Measurements from ENCODE around the gene VSTM5. TPM values are rescaled to one million over a fixed set of nuclear protein-coding genes. Genes with fewer than 3 reads are reported as not detected.

VSTM5 gene
- total and polyA plus RNA-seq, 2 donors (not counting 3 experiments of a cell fraction or from before 2014, with no cell fraction given): 0.03 TPM; not detected in 1

GRCh38 chr11:93832780-93833179 is 17.6 kb downstream of the VSTM5 start:
- no peaks in the 10 kb centered on the region for H4K20me1 ChIP-seq (replicated peaks; ENCODE audit: control insufficient read depth, extremely low read depth, insufficient read depth, low read length)
- BruUV-seq (replicated peaks): no TSS peak
- H3K4me2 ChIP-seq (ENCODE audit: insufficient read depth, low read length): no peak overlapping the region
- H3K36me3 ChIP-seq (ENCODE audit: control insufficient read depth in 2 of 2, extremely low read depth in 1 of 2, insufficient read depth in 2 of 2, low read length in 2 of 2): no peaks in the 10 kb centered on the region
- no peaks in the 10 kb centered on the region for H3K27me3 ChIP-seq (ENCODE audit: control insufficient read depth in 2 of 2, insufficient read depth in 2 of 2, low read length in 2 of 2)
- TF ChIP-seq POLR2A (IDR thresholded peaks at IDR 0.05; ENCODE audit: low read depth, low read length) (no peak), JUN (IDR thresholded peaks at IDR 0.05; ENCODE audit: borderline replicate concordance, insufficient read depth, insufficient read length, low read depth) (no peak), MYC (IDR thresholded peaks at IDR 0.05; ENCODE audit: low read depth, low read length) (no peak), MAX (IDR thresholded peaks at IDR 0.05; ENCODE audit: insufficient read depth, insufficient read length) (no peak), CTCF (IDR thresholded peaks at IDR 0.05; ENCODE audit: extremely low read depth in 1 of 2, insufficient read depth in 1 of 2, low read depth in 1 of 2, low read length in 2 of 2) (no peak), EZH2 (IDR thresholded peaks at IDR 0.05; ENCODE audit: borderline replicate concordance, low read depth, low read length, severe bottlenecking) (no peak), POLR2AphosphoS5 (IDR thresholded peaks at IDR 0.05; ENCODE audit: insufficient read depth, low read depth, low read length) (no peak), GATA2 (IDR thresholded peaks at IDR 0.05; ENCODE audit: insufficient read depth, insufficient read length, low read depth, low read length) (no peak), FOS (IDR thresholded peaks at IDR 0.05; ENCODE audit: borderline replicate concordance, insufficient read depth, low read length) (no peak)
- no peak overlapping the region for H3K9ac ChIP-seq (replicated peaks; ENCODE audit: extremely low read depth, insufficient read depth, low read length)
- ChIA-PET POLR2A (no interaction called here), CTCF (no interaction called here)
- dilution Hi-C loops (cut with MboI; ENCODE audit: extremely low pct_ligation_motif_present, low sequenced_read_pairs): no loop called here
- H3K4me1 ChIP-seq (ENCODE audit: control insufficient read depth, extremely low read depth, insufficient read depth, low read length): no peaks in the 10 kb centered on the region
- FAIRE-seq (no peak), DNase-seq (ENCODE audit: low read depth, low spot score) (no peak)
- no peaks in the 10 kb centered on the region for H3K9me3 ChIP-seq (replicated peaks; ENCODE audit: control insufficient read depth, insufficient read depth, low read length)
- no peaks in the 10 kb centered on the region for H3K9me1 ChIP-seq (replicated peaks; ENCODE audit: control insufficient read depth, extremely low read depth, insufficient read depth, low read length)
- no peak overlapping the region for H2AFZ ChIP-seq (ENCODE audit: low read depth, low read length)
- H3K27ac ChIP-seq (ENCODE audit: insufficient read depth, low read depth, low read length): no peak overlapping the region
- no peaks in the 10 kb centered on the region for H3K79me2 ChIP-seq (ENCODE audit: control insufficient read depth, insufficient read depth, low read length)
- no peak overlapping the region for H3K4me3 ChIP-seq (replicated peaks in 1 of 3; ENCODE audit: insufficient read depth in 1 of 3, low read depth in 1 of 3, low read length in 3 of 3)
- intact Hi-C loops (cut with micrococcal nuclease): no loop called here

Data from endothelial cell of umbilical vein (primary cell).